Lung (tissue), 12 donors: ENCODE results near the gene FDPS. TPM values are rescaled to one million over a fixed set of nuclear protein-coding genes. Genes with fewer than 3 reads are reported as not detected.

Source experiments
- ATAC-seq: fragments of 200-7000 bp; cut with Tn5 transposase; one replicate; pipeline ENCODE4 v1.9.1; 2020; ENCODE audit warnings: moderate number of reproducible peaks; ENCODE audit not compliant: insufficient read depth, low FRiP score
- DNase-seq, 3 donors: peaks; one replicate each; pipeline ENCODE4 v3.0.0-alpha.2; 2013 to 2017
- H3K27ac ChIP-seq, 2 donors: one replicate each; pipeline ENCODE4 v1.5.1; 2013; ENCODE audit warnings: mild to moderate bottlenecking in 2 of 2, moderate library complexity in 2 of 2, control low read depth in 1 of 2, inconsistent platforms in 1 of 2, low read depth in 1 of 2, low read length in 1 of 2
- H3K27me3 ChIP-seq, 3 donors: one replicate each; pipeline ENCODE4 v1.5.1; 2013; ENCODE audit warnings: low read length in 2 of 3; ENCODE audit not compliant: control insufficient read depth in 3 of 3, insufficient read depth in 3 of 3
- H3K36me3 ChIP-seq, 4 donors: one replicate each; pipeline ENCODE4 v1.5.1; 2013; ENCODE audit warnings: low read length in 4 of 4, mild to moderate bottlenecking in 1 of 4, moderate library complexity in 1 of 4; ENCODE audit not compliant: control insufficient read depth in 4 of 4, insufficient read depth in 4 of 4
- H3K4me1 ChIP-seq, 5 donors: one replicate each; pipeline ENCODE4 v1.5.1; 2013; ENCODE audit warnings: low read length in 5 of 5, mild to moderate bottlenecking in 2 of 5, moderate library complexity in 1 of 5; ENCODE audit not compliant: control insufficient read depth in 5 of 5, insufficient read depth in 5 of 5
- H3K4me3 ChIP-seq: one replicate; pipeline ENCODE4 v1.5.1; 2013; ENCODE audit warnings: mild to moderate bottlenecking, control low read depth, moderate library complexity
- H3K9ac ChIP-seq, 2 donors: one replicate each; pipeline ENCODE4 v1.5.1; 2013; ENCODE audit warnings: low read length in 2 of 2, control low read depth in 1 of 2; ENCODE audit not compliant: insufficient read depth in 1 of 2
- H3K9me3 ChIP-seq, 4 donors: one replicate each; pipeline ENCODE4 v1.5.1; 2013; ENCODE audit warnings: low read length in 3 of 4, mild to moderate bottlenecking in 1 of 4, moderate library complexity in 1 of 4; ENCODE audit not compliant: control insufficient read depth in 4 of 4, insufficient read depth in 3 of 4
- CTCF ChIP-seq: IDR thresholded peaks from 2 replicates; pipeline ENCODE4 v1.5.1; 2012; ENCODE audit warnings: mild to moderate bottlenecking; ENCODE audit errors: control extremely low read depth, extremely low read depth
- WGBS, 2 donors: extraction: QIAGEN DNeasy Blood & Tissue Kit; methylation state at CpG; one replicate each; pipeline ENCODE4 v1.1.7; 2013; 5-methylcytosine and 5-hydroxymethylcytosine counted together
- polyA plus RNA-seq, 2 donors: library from polyadenylated mRNA; stranded (reverse); fragments of 200-250 nt; gene quantifications; one replicate each; pipeline ENCODE4 v1.2.1, GENCODE V29; 2013
- total RNA-seq, 2 donors: library from RNA; depleted of rRNA in 1 of 2; stranded (reverse); fragments of >200 nt in 1 of 2; gene quantifications; one replicate each; pipeline ENCODE4 v1.2.1, GENCODE V29; 2014 to 2021
- donor health status: control.
- donor health status: control.
- donor health status: Bipolar disorder and iron deficiency.
- donor health status: healthy.
- donor health status: DM: yes; HTN: yes; CAD: no.

The FDPS gene
- total and polyA plus RNA-seq, 4 donors = 193 to 385 (median 308) TPM

GRCh38 chr1:155277902-155278688, 30.6 kb upstream of the FDPS start:
- H3K4me1 ChIP-seq = peaks cover 0 to 24% (median 8%) of the 10 kb centered on the region in 5 donors
- H3K4me3 ChIP-seq = peak overlapping the region; percentile 47
- DNase-seq (peak; percentile 53 to 67 (median 54)), ATAC-seq (no peak)
- no peak for TF ChIP-seq CTCF
- WGBS, 2 donors = 0 to 1% methylated on average over 25 to 29 of the region's 29 CpGs
- H3K27ac ChIP-seq = peak overlapping the region in 1 of 2 donors; percentile 43
- peaks cover 0 to 4% (median 0%) of the 10 kb centered on the region in 4 donors for H3K36me3 ChIP-seq
- no peaks in the 10 kb centered on the region for H3K9me3 ChIP-seq
- no peak overlapping the region for H3K9ac ChIP-seq
- H3K27me3 ChIP-seq = no peaks in the 10 kb centered on the region

GRCh38 chr1:155278689-155279160, 29.9 kb upstream of the FDPS start:
- Histone ChIP-seq H3K9me3 (no peaks in the 10 kb centered on the region), H3K9ac (no peak overlapping the region), H3K27ac (no peak overlapping the region), H3K36me3 (peaks cover 0 to 4% (median 0%) of the 10 kb centered on the region in 4 donors), H3K27me3 (no peaks in the 10 kb centered on the region), H3K4me3 (no peak overlapping the region), H3K4me1 (peaks cover 0 to 22% (median 8%) of the 10 kb centered on the region in 5 donors)
- TF ChIP-seq CTCF = no peak
- DNase-seq (no peak), ATAC-seq (no peak)
- WGBS, 2 donors = 63% methylated on average over 10 of the region's 10 CpGs

- Histone ChIP-seq H3K27me3 (no peaks in the 10 kb centered on the region), H3K36me3 (peaks cover 0 to 4% (median 0%) of the 10 kb centered on the region in 4 donors), H3K4me1 (peaks cover 0 to 20% (median 8%) of the 10 kb centered on the region in 5 donors), H3K9ac (no peak overlapping the region), H3K27ac (no peak overlapping the region), H3K4me3 (no peak overlapping the region), H3K9me3 (no peaks in the 10 kb centered on the region)
- no peak for DNase-seq
- no peak for TF ChIP-seq CTCF
- WGBS, 2 donors = 89 to 92% methylated on average over 2 of the region's 2 CpGs
- ATAC-seq = no peak
Measured at GRCh38 chr1:155279268-155279667, 29.4 kb upstream of the FDPS start.
